WTC11 (cell line): ENCODE measurements around the gene ATP2B2.

Experiments
- ATF3 ChIP-seq: sonication (generic); formaldehyde crosslinking; conservative IDR thresholded peaks from 2 replicates; pipeline ENCODE4 v1.8.1; 2022; ENCODE audit warnings: mild to moderate bottlenecking, missing genetic modification reagents
- CBFB ChIP-seq: sonication (generic); formaldehyde crosslinking; IDR thresholded peaks from 2 replicates; pipeline ENCODE4 v1.8.1; 2022; ENCODE audit warnings: mild to moderate bottlenecking, low read depth, missing genetic modification reagents
- CTCF ChIP-seq: fragments of 200-600 bp; IDR thresholded peaks from 2 replicates; pipeline ENCODE4 v1.8.0; 2022; ENCODE audit warnings: antibody characterized with exemption
- ESRRA ChIP-seq: sonication (generic); formaldehyde crosslinking; IDR thresholded peaks from 2 replicates; pipeline ENCODE4 v1.8.1; 2022; ENCODE audit warnings: mild to moderate bottlenecking, missing genetic modification reagents, borderline replicate concordance
- FOXJ3 ChIP-seq: sonication (generic); formaldehyde crosslinking; IDR thresholded peaks from 2 replicates; pipeline ENCODE4 v1.9.0; 2021; ENCODE audit warnings: missing genetic modification reagents, mild to moderate bottlenecking, borderline replicate concordance
- JUN ChIP-seq: sonication (generic); formaldehyde crosslinking; IDR thresholded peaks from 2 replicates; pipeline ENCODE4 v1.8.0; 2023; ENCODE audit warnings: mild to moderate bottlenecking, missing genetic modification reagents
- MYBL2 ChIP-seq: sonication (generic); formaldehyde crosslinking; IDR thresholded peaks from 2 replicates; pipeline ENCODE4 v1.8.1; 2023; ENCODE audit warnings: mild to moderate bottlenecking, moderate library complexity, missing genetic modification reagents
- SP1 ChIP-seq: sonication (generic); formaldehyde crosslinking; conservative IDR thresholded peaks from 2 replicates; pipeline ENCODE4 v1.8.1; 2022; ENCODE audit warnings: missing genetic modification reagents
- TCF7 ChIP-seq: sonication (generic); formaldehyde crosslinking; IDR thresholded peaks from 2 replicates; pipeline ENCODE4 v1.8.0; 2022; ENCODE audit warnings: mild to moderate bottlenecking, low read depth, missing genetic modification reagents, moderate library complexity
- USF2 ChIP-seq: sonication (generic); formaldehyde crosslinking; IDR thresholded peaks from 2 replicates; pipeline ENCODE4 v1.8.1; 2023; ENCODE audit warnings: mild to moderate bottlenecking, missing genetic modification reagents, moderate library complexity
- ZNF219 ChIP-seq: sonication (generic); formaldehyde crosslinking; IDR thresholded peaks from 2 replicates; pipeline ENCODE4 v1.8.0; 2023; ENCODE audit warnings: missing genetic modification reagents, mild to moderate bottlenecking, borderline replicate concordance

GRCh38 chr3:10392906-10393461 is 112.4 kb downstream of the ATP2B2 start:
- no peak for TF ChIP-seq FOXJ3
- TF ChIP-seq CTCF: no peak
- no peak for TF ChIP-seq MYBL2
- TF ChIP-seq JUN (CRISPR knock-in tag): no peak
- no peak for TF ChIP-seq CBFB (CRISPR knock-in tag)
- no peak for TF ChIP-seq TCF7 (CRISPR knock-in tag)
- TF ChIP-seq ZNF219 (CRISPR knock-in tag): no peak
- no peak for TF ChIP-seq SP1 (CRISPR knock-in tag)
- no peak for TF ChIP-seq ATF3 (CRISPR knock-in tag)
- no peak for TF ChIP-seq ESRRA
- no peak for TF ChIP-seq USF2
